ENCODE results near the gene FCHSD2. TPM values are rescaled to one million over a fixed set of nuclear protein-coding genes. Genes with fewer than 3 reads are reported as not detected.
"Not testable (repeated sequence)": the region's sequence is repeated elsewhere in the genome, so short reads cannot be mapped to it uniquely, and the experiment has no call there.

FCHSD2 gene
- polyA plus RNA-seq, 3 donors, result 35.1 to 49.7 (median 44.9) TPM

- no peak for DNase-seq (ENCODE audit: extremely low read depth in 1 of 11, low read depth in 9 of 11, low spot score in 4 of 11)
Observed at GRCh38 chr11:73091521-73092305, 50.4 kb downstream of the FCHSD2 start.

- no peak for DNase-seq (ENCODE audit: extremely low read depth in 1 of 11, low read depth in 9 of 11, low spot score in 4 of 11)
Observed at GRCh38 chr11:73087730-73088129, 54.4 kb downstream of the FCHSD2 start.

- no peak for DNase-seq (ENCODE audit: extremely low read depth in 1 of 11, low read depth in 9 of 11, low spot score in 4 of 11)
Observed at GRCh38 chr11:73085189-73085875, 56.8 kb downstream of the FCHSD2 start.

GRCh38 chr11:73078631-73079030 is 63.5 kb downstream of the FCHSD2 start:
- no peak for DNase-seq (ENCODE audit: extremely low read depth in 1 of 11, low read depth in 9 of 11, low spot score in 4 of 11)

DNA sequence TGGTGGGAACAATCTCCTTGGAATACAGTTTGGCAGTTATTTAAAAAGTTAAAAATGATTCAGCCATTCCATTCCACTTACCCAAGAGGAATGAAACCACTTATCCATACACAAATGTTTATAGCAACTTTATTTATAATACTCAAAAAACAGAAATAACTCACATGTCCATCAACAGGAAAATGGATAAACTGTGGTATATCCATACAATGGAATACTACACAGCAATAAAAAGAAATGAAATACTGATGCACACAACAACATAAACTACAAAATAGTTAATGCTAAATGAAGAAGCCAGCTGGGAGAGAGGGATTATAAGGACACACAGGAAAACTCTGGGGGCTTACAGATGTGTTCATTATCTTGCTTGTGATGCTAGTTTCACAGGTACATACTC is 64.7 kb downstream of the FCHSD2 start:
- DNase-seq (ENCODE audit: extremely low read depth in 1 of 11, low read depth in 9 of 11, low spot score in 4 of 11), result no peak

- no peak for DNase-seq (ENCODE audit: extremely low read depth in 1 of 11, low read depth in 9 of 11, low spot score in 4 of 11)
Observed at GRCh38 chr11:73074319-73074718, 67.8 kb downstream of the FCHSD2 start.

DNA sequence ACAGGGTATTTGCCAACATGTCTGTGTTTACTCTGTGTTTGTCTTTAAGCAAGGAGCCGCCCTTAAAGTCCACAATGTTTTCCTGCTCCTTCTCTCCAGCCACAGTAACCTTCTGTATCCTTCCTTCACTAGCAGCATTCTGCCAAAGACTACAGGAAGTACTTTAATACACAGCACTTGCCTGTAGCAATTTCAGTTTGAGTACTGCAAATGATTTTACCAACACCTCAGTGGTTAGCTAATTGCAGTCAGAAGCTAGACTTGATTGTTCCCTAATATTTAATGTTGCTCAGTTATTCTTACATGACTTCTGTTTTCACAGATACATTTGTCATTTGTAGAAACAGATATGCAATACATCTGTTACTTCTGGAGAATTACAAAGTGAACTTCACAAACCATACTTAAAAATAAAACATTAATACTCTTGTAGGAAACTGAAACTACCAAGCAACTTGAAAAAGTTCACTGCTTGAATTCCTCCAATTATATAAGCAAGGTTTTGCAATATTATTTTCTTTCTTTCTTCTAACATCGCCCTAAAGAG is 69.1 kb downstream of the FCHSD2 start:
- peak in 2 of 11 donors; percentile 9 to 20 for DNase-seq (ENCODE audit: extremely low read depth in 1 of 11, low read depth in 9 of 11, low spot score in 4 of 11)

GRCh38 chr11:73070653-73071052 is 71.5 kb downstream of the FCHSD2 start:
- no peak for DNase-seq (ENCODE audit: extremely low read depth in 1 of 11, low read depth in 9 of 11, low spot score in 4 of 11)

GRCh38 chr11:73061857-73062424 is 80.2 kb downstream of the FCHSD2 start:
- not testable (repeated sequence) for DNase-seq (ENCODE audit: extremely low read depth in 1 of 11, low read depth in 9 of 11, low spot score in 4 of 11)

DNA sequence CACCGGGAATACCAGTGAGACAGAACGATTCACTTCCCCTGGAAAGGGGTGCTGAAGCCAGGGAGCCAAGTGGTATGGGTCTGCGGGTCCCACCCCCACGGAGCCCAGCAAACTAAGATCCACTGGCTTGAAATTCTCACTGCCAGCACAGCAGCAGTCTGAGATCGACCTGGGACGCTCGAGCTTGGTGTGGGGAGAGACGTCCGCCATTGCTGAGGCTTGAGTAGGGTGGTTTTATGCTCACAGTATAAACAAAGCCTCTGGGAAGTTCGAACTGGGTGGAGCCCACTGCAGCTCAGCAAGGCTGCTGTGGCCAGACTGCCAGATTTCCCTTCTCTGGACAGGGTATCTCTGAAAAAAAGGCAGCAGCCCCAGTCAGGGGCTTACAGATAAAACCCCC is 80.7 kb downstream of the FCHSD2 start:
- not testable (repeated sequence) for DNase-seq (ENCODE audit: extremely low read depth in 1 of 11, low read depth in 9 of 11, low spot score in 4 of 11)

- DNase-seq (ENCODE audit: extremely low read depth in 1 of 11, low read depth in 9 of 11, low spot score in 4 of 11), result no peak
Observed at GRCh38 chr11:73059915-73060314, 82.2 kb downstream of the FCHSD2 start.

GRCh38 chr11:73058989-73059674 is 83.0 kb downstream of the FCHSD2 start:
- DNase-seq (ENCODE audit: extremely low read depth in 1 of 11, low read depth in 9 of 11, low spot score in 4 of 11), result no peak

GRCh38 chr11:73055655-73056354 is 86.3 kb downstream of the FCHSD2 start:
- DNase-seq (ENCODE audit: extremely low read depth in 1 of 11, low read depth in 9 of 11, low spot score in 4 of 11), result no peak

DNA sequence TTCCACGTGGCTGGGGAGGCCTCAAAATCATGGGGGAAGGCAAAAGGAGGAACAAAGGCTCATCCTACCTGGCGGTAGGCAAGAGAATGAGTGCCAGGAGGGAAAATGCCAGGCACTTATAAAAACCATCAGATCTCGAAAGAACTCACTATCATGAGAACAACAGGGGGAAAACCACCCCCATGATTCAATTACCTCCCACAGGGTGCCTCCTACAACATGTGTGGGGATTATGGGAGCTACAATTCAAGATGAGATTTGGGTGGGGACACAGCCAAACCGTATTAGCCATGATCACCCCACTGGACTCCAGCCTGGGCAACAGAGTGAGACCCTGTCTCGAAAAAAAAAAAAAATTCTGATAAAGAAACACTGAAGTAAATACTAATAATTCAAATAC is 87.1 kb downstream of the FCHSD2 start:
- no peak for DNase-seq (ENCODE audit: extremely low read depth in 1 of 11, low read depth in 9 of 11, low spot score in 4 of 11)

GRCh38 chr11:73053964-73054363 is 88.2 kb downstream of the FCHSD2 start:
- no peak for DNase-seq (ENCODE audit: extremely low read depth in 1 of 11, low read depth in 9 of 11, low spot score in 4 of 11)

DNA sequence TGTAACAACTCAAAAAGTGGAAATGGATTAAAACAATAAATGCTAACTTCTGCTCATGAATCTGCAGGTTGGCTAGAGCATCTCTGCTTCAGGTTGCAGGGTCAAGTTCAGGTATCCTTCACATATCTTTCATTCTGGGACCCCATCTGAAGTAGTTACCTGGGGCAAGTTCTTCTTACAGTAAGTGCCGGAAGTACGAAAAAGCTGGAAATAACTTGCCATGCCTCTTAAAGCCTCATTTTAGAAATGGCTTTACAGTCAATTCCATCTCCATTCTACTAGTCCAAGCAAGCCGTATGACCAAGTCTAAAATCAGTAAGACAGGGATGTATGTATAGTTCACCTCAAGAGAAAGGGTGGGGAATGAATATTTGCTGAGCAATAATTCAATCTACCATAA is 93.7 kb downstream of the FCHSD2 start:
- no peak for DNase-seq (ENCODE audit: extremely low read depth in 1 of 11, low read depth in 9 of 11, low spot score in 4 of 11)

DNA sequence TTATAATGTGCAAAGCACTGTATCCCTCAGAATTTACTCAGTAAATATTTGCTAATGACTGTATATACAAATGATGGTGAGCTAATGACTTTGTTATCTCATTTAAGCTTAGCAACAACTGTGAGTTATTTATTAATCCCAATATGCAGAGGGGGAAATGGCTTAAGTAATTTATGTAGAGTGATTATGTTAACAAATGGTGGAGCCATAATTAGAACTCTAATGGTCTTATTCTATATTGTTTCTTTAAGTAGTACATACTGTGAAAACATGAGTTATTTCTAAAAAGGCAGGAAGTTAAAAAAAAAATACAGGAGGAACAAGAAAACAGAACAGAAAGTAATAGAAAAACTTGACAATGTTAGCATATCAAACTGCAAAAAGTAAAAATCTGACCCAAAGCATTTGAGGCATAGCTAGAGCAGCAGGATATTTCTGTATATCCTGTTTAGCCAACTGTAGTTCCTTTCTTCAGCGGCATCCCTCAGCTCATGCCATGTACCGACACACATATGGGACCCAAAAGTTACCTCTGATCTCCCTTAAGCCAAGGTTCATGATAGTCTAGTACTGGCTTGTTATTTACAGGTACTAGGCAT is 94.2 kb downstream of the FCHSD2 start:
- no peak for DNase-seq (ENCODE audit: extremely low read depth in 1 of 11, low read depth in 9 of 11, low spot score in 4 of 11)

DNA sequence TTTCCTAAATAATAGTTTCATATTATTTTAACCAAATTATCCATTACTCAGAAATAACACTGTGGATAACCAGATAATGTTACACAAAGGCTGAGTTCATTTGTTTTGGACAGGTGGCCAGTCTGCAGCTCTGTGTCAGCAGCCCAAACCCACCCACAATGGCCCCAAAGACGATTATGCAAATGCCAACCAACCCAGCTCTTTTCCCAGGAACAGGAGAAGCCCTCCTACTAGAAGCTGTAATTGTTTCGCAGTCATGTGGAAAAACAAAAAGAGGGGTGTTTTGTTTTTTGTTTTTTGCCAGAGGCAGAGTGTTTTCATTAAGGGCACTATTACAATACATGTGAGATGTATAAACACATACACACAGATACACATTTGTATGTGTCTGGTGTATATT is 102.1 kb downstream of the FCHSD2 start:
- no peak for DNase-seq (ENCODE audit: extremely low read depth in 1 of 11, low read depth in 9 of 11, low spot score in 4 of 11)

GRCh38 chr11:73034777-73035176 is 107.3 kb downstream of the FCHSD2 start:
- no peak for DNase-seq (ENCODE audit: extremely low read depth in 1 of 11, low read depth in 9 of 11, low spot score in 4 of 11)
